IPS DF 6.9 (cell line): Measurements from ENCODE around the gene SLC7A6.

Experiments
- DNase-seq: peaks from one replicate; pipeline ENCODE4 v3.0.0-alpha.2; 2013; ENCODE audit warnings: low read depth, low spot score
- H3K27ac ChIP-seq: one replicate; pipeline ENCODE4 v1.5.1; 2013; ENCODE audit warnings: low read length, control low read depth
- H3K27me3 ChIP-seq: 2 replicates; pipeline ENCODE4 v1.6.1; 2013; ENCODE audit warnings: mild to moderate bottlenecking, low read length; ENCODE audit not compliant: control insufficient read depth, insufficient read depth
- H3K36me3 ChIP-seq: 2 replicates; pipeline ENCODE4 v1.6.1; 2013; ENCODE audit warnings: low read length; ENCODE audit not compliant: control insufficient read depth, insufficient read depth
- H3K4me1 ChIP-seq: 2 replicates; pipeline ENCODE4 v1.6.1; 2013; ENCODE audit warnings: low read length; ENCODE audit not compliant: control insufficient read depth, insufficient read depth
- H3K4me3 ChIP-seq: 2 replicates; pipeline ENCODE4 v1.5.1; 2013; ENCODE audit warnings: mild to moderate bottlenecking, low read length
- H3K9me3 ChIP-seq: 2 replicates; pipeline ENCODE4 v1.6.1; 2013; ENCODE audit warnings: low read length, inconsistent platforms; ENCODE audit not compliant: control insufficient read depth, insufficient read depth
- WGBS: extraction: QIAGEN DNeasy Blood & Tissue Kit; methylation state at CpG from one replicate; pipeline ENCODE4 v1.1.7; 2013; ENCODE audit warnings: mixed read lengths, missing lambda C conversion rate; ENCODE audit not compliant: insufficient read length, insufficient coverage; 5-methylcytosine and 5-hydroxymethylcytosine counted together

Gene SLC7A6

DNA sequence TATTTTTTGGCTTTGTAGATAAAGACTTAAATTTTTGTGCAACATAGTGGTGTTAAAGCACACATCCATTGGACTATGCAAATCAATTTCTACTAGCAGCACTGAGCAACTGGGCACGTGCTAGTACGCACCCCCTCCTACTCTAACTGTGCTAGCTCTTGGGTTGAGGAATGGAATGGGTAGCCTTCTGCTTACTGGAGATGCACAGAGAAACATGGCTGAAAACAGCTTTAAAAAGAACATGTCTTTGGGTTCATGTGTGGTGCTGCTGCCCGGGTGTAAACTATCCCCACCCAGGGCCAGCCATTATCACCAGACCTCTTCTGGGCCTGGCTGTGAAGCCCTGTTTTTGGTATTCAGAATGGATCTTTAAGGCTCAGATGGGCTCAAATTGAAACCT, 35.7 kb upstream of the SLC7A6 start:
- peaks cover 26% of the 10 kb centered on the region for H3K36me3 ChIP-seq

DNA sequence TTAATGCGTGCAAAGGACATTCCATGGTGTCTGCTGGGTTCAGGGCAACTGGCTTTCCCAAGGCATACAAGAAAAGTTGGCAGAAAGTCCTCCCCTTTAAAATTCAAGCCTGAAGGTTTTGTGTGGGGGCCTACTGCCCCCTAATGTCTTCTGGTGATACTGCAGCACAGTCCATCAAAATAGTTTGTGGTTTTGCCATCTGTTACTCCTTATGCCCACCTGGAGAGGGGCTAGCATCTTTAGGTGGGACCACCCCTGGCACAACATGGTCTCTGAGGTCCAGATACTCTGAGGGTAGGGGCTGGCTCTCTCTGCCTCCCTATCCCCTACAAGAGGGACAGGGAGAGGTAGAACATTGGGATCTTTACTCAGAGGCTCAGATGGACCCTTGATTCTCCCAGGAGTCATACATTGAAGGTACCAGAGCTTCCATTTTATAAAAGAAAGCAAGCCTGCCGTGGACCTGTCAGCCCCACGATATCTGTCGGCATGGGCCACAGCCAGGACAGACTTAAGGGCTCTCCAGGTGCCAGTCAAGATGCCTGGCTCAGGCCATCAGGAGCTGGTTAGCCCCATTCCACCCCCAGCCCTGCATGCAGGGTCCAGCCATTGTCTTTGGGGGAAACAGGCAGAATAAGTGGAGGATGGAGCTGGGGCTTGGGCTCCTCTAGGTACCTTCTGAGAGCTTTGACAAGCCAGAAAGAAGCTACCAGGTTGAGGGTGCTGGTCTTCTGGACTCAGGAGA, 34.7 kb upstream of the SLC7A6 start:
- Histone ChIP-seq H3K27ac (no peak overlapping the region), H3K36me3 (peaks cover 28% of the 10 kb centered on the region), H3K27me3 (no peaks in the 10 kb centered on the region), H3K4me1 (peaks cover 6% of the 10 kb centered on the region), H3K9me3 (no peaks in the 10 kb centered on the region), H3K4me3 (no peak overlapping the region)
- no peak for DNase-seq
- no CpG with 5 or more reads among the region's 4 CpGs for WGBS

More for the DNA sequence above, 35.7 kb upstream of the SLC7A6 start:
- H3K9me3 ChIP-seq = no peaks in the 10 kb centered on the region
- no peaks in the 10 kb centered on the region for H3K27me3 ChIP-seq
- H3K4me3 ChIP-seq = no peak overlapping the region
- H3K27ac ChIP-seq = no peak overlapping the region
- no CpG with 5 or more reads among the region's 3 CpGs for WGBS
- 0 out of 2 replicates have a peak, but pooled peaks cover 1% of the 10 kb centered on the region for H3K4me1 ChIP-seq
- no peak for DNase-seq

DNA sequence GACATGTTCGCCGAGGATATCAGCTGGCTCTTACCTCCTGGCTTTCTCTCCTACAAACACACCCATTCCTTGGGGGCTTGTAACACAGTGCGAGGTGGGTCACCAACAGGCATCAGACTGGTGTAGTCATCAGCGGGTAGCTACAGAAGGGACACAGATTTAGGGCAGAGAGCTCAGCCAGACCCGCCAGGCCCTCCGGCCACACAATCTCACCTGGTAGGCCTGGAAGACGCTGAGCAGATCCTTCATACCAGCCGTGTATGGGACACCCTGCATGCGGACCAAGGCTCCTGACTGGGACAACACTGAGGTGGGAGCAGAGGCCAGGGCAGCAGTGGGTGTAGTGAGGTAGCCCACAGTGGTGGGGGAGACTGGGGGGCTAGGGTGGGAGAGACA, 34.2 kb upstream of the SLC7A6 start:
- H3K27ac ChIP-seq = no peak overlapping the region
- no CpG with 5 or more reads among the region's 9 CpGs for WGBS
- DNase-seq = no peak
- no peaks in the 10 kb centered on the region for H3K9me3 ChIP-seq
- peaks cover 6% of the 10 kb centered on the region for H3K4me1 ChIP-seq
- H3K27me3 ChIP-seq = no peaks in the 10 kb centered on the region
- peaks cover 28% of the 10 kb centered on the region for H3K36me3 ChIP-seq
- no peak overlapping the region for H3K4me3 ChIP-seq

DNA sequence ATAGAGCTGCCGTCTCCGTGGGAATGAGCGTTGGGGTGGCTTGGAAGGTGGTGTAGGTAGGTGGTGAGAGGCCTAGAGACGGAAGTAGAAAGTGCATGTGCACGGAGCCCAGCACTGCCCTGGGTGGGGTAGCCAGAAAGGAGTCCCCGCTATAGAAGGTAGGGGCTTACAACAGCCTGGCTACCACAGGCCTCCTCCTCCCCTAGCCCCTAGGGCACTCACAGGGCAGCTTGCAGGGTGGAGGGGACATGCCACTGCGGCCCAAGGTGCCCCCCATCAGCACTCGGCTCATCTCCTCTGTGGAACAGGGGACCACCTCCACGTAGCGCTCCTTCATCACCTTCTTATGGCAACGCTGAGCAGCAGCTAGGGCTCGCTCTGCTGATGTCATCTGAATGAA, 33.4 kb upstream of the SLC7A6 start:
- WGBS = no CpG with 5 or more reads among the region's 12 CpGs
- no peaks in the 10 kb centered on the region for H3K27me3 ChIP-seq

DNA sequence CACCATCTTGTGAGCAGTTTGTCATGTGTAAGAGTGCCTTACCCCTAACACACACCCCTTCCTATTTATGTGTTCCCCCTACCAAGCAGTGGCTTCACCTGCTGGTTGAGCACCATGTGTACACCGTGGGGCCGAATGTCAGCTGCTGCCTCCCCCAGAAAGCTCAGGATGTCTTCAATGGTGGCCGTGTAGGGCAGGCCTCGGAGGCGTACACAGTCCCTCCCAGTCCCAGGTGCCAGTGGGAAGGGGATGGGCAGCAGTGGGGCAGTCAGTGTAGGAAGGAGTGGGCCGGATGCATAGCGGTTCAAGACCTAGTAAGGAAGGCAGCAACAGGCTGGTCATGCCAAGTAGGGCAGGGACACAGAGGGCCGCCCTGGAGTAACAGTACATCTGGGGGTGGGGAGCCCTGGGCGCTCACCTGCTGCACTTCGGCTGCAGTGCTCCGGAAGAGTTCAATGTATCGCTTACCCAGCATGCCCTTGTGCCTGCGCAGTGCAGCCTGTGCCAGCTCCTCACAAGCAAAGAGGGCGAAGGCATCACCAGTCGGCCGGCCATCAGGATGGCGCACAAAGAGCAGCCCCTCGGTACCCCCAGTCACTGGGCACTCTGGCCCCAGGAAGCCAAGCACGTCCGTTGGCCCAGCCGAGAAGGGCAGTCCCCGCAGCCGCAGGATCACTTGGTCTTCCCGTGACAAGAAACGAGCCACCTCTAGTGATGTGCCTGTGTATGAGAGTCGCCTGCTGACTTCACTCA, 32.8 kb upstream of the SLC7A6 start:
- WGBS = no CpG with 5 or more reads among the region's 26 CpGs
- DNase-seq = no peak
- no peak overlapping the region for H3K4me3 ChIP-seq
- H3K4me1 ChIP-seq = peaks cover 6% of the 10 kb centered on the region
- no peaks in the 10 kb centered on the region for H3K27me3 ChIP-seq
- peaks cover 28% of the 10 kb centered on the region for H3K36me3 ChIP-seq
- H3K9me3 ChIP-seq = no peaks in the 10 kb centered on the region
- H3K27ac ChIP-seq = no peak overlapping the region

More for the DNA sequence above, 33.4 kb upstream of the SLC7A6 start:
- H3K4me3 ChIP-seq = no peak overlapping the region
- H3K36me3 ChIP-seq = peaks cover 28% of the 10 kb centered on the region
- H3K9me3 ChIP-seq = no peaks in the 10 kb centered on the region
- no peak overlapping the region for H3K27ac ChIP-seq
- no peak for DNase-seq
- peaks cover 6% of the 10 kb centered on the region for H3K4me1 ChIP-seq

DNA sequence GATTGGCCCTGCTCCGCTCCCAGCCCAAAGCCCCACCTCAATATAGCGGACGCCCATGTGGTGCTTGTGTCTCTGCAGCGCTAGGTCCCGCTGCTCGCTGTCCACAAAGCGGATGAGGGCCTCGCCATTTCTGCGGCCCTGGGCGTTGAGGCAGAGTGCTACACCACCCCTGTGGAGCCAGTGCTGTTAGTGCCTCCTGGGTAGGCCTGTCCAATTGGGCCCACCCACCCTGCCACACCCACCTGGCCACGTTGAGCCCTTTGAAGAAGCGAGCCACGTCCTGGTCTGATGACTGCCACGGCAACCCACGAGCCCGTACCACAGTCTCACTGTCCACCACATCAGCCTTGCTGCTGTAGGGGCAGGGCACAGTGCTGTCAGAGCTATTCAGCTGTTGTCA, 32.0 kb upstream of the SLC7A6 start:
- Histone ChIP-seq H3K4me3 (no peak overlapping the region), H3K27me3 (no peaks in the 10 kb centered on the region), H3K27ac (no peak overlapping the region), H3K9me3 (no peaks in the 10 kb centered on the region), H3K36me3 (peaks cover 28% of the 10 kb centered on the region), H3K4me1 (peaks cover 6% of the 10 kb centered on the region)
- no CpG with 5 or more reads among the region's 16 CpGs for WGBS
- DNase-seq = no peak

DNA sequence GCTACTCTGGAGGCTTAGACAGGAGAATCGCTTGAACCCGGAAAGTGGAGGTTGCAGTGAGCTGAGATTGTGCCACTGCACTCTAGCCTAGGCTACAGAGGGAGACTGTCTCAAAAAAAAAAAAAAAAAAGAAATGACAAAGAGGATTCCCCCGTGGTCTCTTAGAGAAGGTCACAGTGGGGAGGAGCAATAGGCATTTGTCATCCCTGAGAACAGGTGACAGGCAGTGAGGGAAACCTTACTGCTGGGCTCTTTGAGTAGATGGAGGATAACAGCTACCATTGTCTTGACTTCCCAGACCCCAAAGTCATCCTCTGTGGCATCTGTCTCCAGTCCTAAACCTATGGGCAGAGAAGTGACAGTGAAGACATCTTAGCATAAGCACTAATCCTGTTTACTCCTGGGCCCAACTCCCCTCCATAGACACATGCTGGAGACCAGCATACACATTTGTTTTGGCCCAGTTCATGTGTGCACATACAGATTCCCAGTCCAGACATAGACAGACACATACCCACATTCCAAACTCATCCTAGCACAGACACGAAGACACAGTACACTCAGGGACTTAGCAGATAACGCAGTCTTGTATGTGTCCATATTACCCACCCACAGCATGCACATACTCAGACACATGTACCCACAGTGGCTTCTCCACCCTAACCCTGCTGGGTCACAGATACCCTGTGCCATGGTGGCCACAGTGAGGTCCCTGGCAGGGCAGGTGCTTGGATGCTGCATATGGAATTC, 31.1 kb upstream of the SLC7A6 start:
- H3K4me3 ChIP-seq = no peak overlapping the region
- DNase-seq = no peak
- H3K36me3 ChIP-seq = peaks cover 28% of the 10 kb centered on the region
- WGBS = no CpG with 5 or more reads among the region's 5 CpGs
- no peaks in the 10 kb centered on the region for H3K27me3 ChIP-seq
- no peak overlapping the region for H3K27ac ChIP-seq
- H3K9me3 ChIP-seq = no peaks in the 10 kb centered on the region
- H3K4me1 ChIP-seq = peaks cover 6% of the 10 kb centered on the region

DNA sequence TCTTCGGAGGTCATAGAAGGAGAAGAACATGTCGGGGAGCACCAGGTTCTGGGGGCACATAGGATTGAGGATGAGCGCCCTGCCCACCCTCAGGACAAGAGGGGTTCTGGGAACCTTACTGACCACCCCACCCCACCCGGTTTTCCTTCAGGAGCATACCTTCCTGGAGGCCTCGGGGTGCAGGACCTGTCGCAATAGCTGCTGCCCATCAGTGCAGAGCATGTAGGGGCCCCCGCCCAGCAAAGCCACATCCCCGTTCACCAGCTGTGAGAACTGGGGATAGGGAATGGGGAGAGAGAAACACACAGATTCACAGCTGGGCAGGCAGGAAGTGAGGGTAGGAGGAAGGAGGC, 30.5 kb upstream of the SLC7A6 start:
- WGBS = no CpG with 5 or more reads among the region's 8 CpGs
- Histone ChIP-seq H3K27ac (no peak overlapping the region), H3K4me1 (peaks cover 6% of the 10 kb centered on the region), H3K4me3 (no peak overlapping the region), H3K36me3 (peaks cover 28% of the 10 kb centered on the region), H3K9me3 (no peaks in the 10 kb centered on the region), H3K27me3 (no peaks in the 10 kb centered on the region)
- DNase-seq = no peak

DNA sequence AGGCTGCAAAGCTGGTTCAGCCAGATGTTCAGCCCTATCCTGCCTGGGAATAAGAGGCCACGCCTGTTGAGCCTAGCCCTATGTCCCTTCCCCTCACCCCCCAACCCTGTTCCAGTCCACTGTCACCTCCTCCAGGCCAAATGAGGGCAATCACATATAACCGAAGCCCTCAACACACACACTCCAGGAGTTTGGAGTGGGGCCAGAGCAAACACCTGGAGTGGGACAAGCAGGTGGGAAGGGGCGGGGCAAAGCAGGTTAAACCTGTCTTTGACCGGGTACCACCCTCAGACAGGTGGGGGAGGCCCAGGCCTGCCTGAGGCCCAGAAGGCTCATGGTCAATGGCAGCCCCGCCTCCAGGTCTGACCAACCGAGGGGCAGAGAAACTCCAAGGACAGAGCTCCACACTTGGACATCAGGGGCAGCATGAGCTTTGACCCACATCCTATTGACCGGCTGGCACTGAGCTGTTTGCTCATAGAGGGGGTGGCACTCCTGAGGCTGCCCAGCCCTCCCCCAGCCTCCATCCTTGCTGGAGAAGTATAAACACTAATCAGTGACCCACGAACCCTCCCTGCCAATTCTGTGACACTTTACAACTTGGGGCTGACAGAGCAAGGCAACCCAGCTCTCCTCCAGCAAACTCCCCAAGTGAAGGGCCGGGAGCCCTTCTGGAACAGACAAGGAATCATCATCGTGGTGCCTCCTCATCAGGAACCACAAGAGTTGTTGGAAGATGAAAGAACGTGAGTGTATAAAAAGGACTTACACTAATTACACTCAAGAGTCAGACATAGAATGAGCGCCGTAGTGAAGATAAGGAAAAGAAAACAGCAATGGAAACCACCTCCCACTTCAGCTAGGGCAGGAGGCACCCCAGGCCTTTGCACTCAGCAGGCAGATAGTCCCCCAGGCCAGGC, 29.9 kb upstream of the SLC7A6 start:
- H3K36me3 ChIP-seq = peaks cover 28% of the 10 kb centered on the region
- H3K27me3 ChIP-seq = no peaks in the 10 kb centered on the region
- no peak for DNase-seq
- H3K4me1 ChIP-seq = peaks cover 6% of the 10 kb centered on the region
- H3K9me3 ChIP-seq = no peaks in the 10 kb centered on the region
- WGBS = no CpG with 5 or more reads among the region's 13 CpGs
- H3K27ac ChIP-seq = no peak overlapping the region
- peak overlapping the region; percentile 77 for H3K4me3 ChIP-seq
